Fibroblast of peridontal ligament (primary cell): ENCODE measurements around the gene SMAP1.

Experiments
- DNase-seq: peaks from one replicate; pipeline ENCODE4 v3.0.0-alpha.2; 2010; ENCODE audit errors: extremely low read depth

SMAP1 gene

GRCh38 chr6:70667711-70668498, at the start of gene SMAP1:
Gene SMAP1, plus strand, starts transcription at chr6:70667883. Its CDS starts 141 bp downstream, at chr6:70668024.
- DNase-seq: peak; percentile 78

GRCh38 chr6:70620746-70621145, 46.9 kb upstream of the SMAP1 start:
- no peak for DNase-seq

GRCh38 chr6:70622461-70622860, 45.2 kb upstream of the SMAP1 start:
- DNase-seq: no peak

- no peak for DNase-seq
These were observed 42.2 kb upstream of the SMAP1 start for GRCh38 chr6:70625436-70625835.

GRCh38 chr6:70627500-70628254, 40.0 kb upstream of the SMAP1 start:
- DNase-seq: no peak

- no peak for DNase-seq
These were observed 37.8 kb upstream of the SMAP1 start for GRCh38 chr6:70629929-70630328.

GRCh38 chr6:70633870-70634269, 33.8 kb upstream of the SMAP1 start:
- no peak for DNase-seq

GRCh38 chr6:70636596-70636995, 31.1 kb upstream of the SMAP1 start:
- no peak for DNase-seq

GRCh38 chr6:70638468-70638867, 29.2 kb upstream of the SMAP1 start:
- DNase-seq: no peak

- DNase-seq: no peak
These were observed 16.3 kb upstream of the SMAP1 start for GRCh38 chr6:70651326-70651905.

- DNase-seq: no peak
These were observed 15.5 kb upstream of the SMAP1 start for GRCh38 chr6:70652216-70652615.

- DNase-seq: no peak
These were observed 10.0 kb upstream of the SMAP1 start for GRCh38 chr6:70657706-70658105.

GRCh38 chr6:70663881-70664466, 3.7 kb upstream of the SMAP1 start:
- no peak for DNase-seq

GRCh38 chr6:70666706-70667105, 977 bp upstream of the SMAP1 start:
- no peak for DNase-seq

- DNase-seq: no peak
These were observed 400 bp upstream of the SMAP1 start for GRCh38 chr6:70667256-70667710.

- no peak for DNase-seq
These were observed 773 bp downstream of the SMAP1 start for GRCh38 chr6:70668499-70668812.

GRCh38 chr6:70669133-70669532, 1.4 kb downstream of the SMAP1 start:
- DNase-seq: no peak

- DNase-seq: no peak
These were observed 4.9 kb downstream of the SMAP1 start for GRCh38 chr6:70672549-70672948.

- DNase-seq: no peak
These were observed 5.4 kb downstream of the SMAP1 start for GRCh38 chr6:70673054-70673453.

GRCh38 chr6:70673601-70674000, 5.9 kb downstream of the SMAP1 start:
- DNase-seq: peak; percentile 58

- no peak for DNase-seq
These were observed 8.1 kb downstream of the SMAP1 start for GRCh38 chr6:70675822-70676221.

GRCh38 chr6:70676821-70677220, 9.1 kb downstream of the SMAP1 start:
- no peak for DNase-seq

GRCh38 chr6:70680396-70680795, 12.7 kb downstream of the SMAP1 start:
- no peak for DNase-seq
